D721Med (cell line): Measurements from ENCODE around the gene HIP1R.

Experiments
- DNase-seq: peaks from one replicate; pipeline ENCODE4 v3.0.0; 2011; ENCODE audit warnings: low spot score; ENCODE audit not compliant: insufficient read length
- FAIRE-seq: peaks from 2 replicates; lab custom pipeline; 2011; peaks lifted over from hg19 to GRCh38; lab: Jason Lieb, UNC
- TF ChIP-seq, protein P1 (sequence below): IDR thresholded peaks from 2 replicates; pipeline ENCODE4 v1.5.1; 2012; ENCODE audit warnings: mild to moderate bottlenecking, control low read depth; ENCODE audit not compliant: insufficient read depth; ENCODE audit errors: missing control alignments

The HIP1R gene

GRCh38 chr12:122840580-122841513 is 5.6 kb downstream of the HIP1R start:
- DNase-seq (no peak), FAIRE-seq (no peak)

DNA sequence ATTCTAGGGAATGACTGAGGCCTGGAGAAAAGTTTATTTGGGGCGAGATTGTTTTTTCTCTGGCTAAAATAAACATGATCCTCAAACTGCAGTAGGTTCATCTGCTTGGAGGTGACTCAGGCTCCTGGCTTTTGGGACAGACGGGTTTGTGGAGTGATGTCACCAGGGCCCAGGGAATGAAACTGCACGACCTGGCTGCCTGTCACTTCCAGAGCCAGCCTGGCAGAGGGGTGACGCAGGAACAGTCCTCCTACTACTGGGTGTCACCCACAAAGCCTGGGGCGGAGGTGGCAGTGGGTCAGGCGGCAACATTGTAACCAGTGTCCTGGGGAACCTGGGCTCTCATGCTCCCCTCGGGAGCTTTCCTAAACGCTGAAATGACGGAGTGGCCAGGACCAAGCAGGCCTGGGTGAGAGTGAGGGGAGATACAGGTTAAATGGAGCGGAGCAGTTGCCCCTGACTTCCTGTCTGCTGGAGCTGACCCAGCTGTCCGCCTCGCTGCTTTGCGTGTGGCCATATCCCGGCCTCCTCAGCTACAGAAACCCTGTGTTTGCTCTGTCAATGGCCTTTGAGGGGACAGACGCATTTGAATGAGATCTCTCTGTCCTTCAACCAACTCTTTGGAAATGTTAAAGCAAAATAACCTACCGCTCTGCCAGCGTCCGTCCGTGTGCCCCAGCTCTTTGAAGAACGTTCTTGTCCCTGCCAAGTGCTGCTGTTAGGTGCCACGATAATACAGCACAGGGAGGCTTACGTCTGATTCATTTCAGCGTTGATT is 6.5 kb downstream of the HIP1R start:
- TF ChIP-seq, protein P1, sequence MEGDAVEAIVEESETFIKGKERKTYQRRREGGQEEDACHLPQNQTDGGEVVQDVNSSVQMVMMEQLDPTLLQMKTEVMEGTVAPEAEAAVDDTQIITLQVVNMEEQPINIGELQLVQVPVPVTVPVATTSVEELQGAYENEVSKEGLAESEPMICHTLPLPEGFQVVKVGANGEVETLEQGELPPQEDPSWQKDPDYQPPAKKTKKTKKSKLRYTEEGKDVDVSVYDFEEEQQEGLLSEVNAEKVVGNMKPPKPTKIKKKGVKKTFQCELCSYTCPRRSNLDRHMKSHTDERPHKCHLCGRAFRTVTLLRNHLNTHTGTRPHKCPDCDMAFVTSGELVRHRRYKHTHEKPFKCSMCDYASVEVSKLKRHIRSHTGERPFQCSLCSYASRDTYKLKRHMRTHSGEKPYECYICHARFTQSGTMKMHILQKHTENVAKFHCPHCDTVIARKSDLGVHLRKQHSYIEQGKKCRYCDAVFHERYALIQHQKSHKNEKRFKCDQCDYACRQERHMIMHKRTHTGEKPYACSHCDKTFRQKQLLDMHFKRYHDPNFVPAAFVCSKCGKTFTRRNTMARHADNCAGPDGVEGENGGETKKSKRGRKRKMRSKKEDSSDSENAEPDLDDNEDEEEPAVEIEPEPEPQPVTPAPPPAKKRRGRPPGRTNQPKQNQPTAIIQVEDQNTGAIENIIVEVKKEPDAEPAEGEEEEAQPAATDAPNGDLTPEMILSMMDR = no peak
- DNase-seq = no peak
- no peak for FAIRE-seq

More at GRCh38 chr12:122840580-122841513, 5.6 kb downstream of the HIP1R start:
- TF ChIP-seq, protein P1 = no peak

DNA sequence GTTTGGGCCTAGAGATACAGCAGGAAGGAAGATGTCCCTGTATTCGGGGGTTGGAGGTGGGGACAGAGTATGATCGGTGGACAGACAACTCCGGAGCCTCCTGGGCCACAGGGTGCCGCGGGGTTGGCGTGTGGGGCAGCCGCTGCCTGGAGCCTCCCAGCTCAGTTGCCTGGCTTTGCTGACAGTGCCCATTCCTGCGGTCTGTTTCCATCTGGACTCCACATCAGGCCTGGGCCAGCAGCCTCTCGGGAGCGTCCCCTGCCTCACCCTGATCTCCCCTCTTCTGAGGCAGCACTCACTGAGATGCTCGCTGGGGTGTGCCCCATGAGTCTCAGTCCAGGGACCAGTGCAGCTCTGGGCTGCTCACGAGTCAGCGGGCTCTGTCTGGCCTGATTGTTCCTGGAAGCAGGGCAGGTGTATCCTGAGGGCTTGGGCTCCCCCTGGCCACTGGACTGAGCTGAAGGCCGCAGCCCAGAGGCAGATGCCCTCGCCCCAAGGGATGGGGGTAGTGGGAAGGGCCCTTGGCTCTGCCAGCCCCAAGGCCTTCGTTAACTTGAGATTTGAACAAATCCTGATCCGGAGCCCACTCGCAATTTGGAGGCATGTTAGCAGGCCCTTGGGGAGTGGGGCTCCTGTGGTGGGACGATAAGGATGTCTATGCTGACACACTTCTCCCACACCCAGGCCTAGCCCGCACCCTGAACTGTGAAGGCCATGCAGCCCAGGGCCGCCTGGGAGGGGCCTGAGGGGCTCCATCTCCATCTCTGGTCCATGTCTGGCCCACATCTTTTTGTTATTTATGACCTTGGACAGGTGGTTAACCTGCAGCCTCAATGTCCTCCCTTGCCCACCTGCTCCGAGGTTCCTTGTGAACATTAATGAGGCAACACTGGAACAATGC is 7.5 kb downstream of the HIP1R start:
- DNase-seq (no peak), FAIRE-seq (no peak)
- TF ChIP-seq, protein P1 = no peak

DNA sequence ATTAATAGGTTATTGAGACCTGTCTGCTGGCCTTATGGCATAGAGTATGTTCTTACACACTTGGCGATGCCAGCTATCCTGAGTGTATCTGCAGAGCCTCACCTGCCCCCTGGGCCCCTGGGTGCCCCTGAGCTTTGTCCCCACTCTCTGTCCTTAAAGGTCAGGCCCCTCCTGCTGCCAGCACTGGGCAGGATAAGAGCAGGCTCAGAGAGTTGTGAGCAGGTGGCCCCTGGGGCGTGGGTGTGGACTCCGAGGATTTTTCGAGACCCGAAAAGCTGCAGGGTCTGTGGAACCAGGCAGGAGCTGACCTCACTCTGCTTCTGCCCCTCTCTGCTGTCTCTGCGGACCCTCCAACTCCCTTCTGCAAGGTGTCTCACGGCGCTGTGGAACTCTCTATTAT is 8.2 kb downstream of the HIP1R start:
- TF ChIP-seq, protein P1 = no peak
- DNase-seq = no peak
- FAIRE-seq = no peak

- DNase-seq (no peak), FAIRE-seq (no peak)
- TF ChIP-seq, protein P1 = no peak
Measured at GRCh38 chr12:122844366-122844971, 9.2 kb downstream of the HIP1R start.
